PC-3 (cell line): ENCODE data around the gene CCDC8. TPM values are rescaled to one million over a fixed set of nuclear protein-coding genes. Genes with fewer than 3 reads are reported as not detected.

ENCODE experiments used
- ATAC-seq: fragments of 200-7000 bp; cut with Tn5 transposase; 2 replicates; pipeline ENCODE4 v1.9.1; 2020; ENCODE audit warnings: mild to moderate bottlenecking, moderate library complexity
- BruUV-seq: library from RNA; stranded (reverse); fragments of 400-500 nt; replicated peaks from 2 replicates; lab custom pipeline; 2021; lab: Mats Ljungman, UMichigan
- CTCF ChIA-PET: fragments of 300-600 bp; sonication (Branson Sonifier 250); formaldehyde crosslinking; loops from one replicate; lab custom pipeline; 2022; ENCODE audit warnings: antibody characterized with exemption; lab: Charles Lee
- POLR2A ChIA-PET: fragments of 300-600 bp; sonication (Branson Sonifier 250); formaldehyde crosslinking; loops from one replicate; lab custom pipeline; 2022; ENCODE audit warnings: antibody characterized with exemption; ENCODE audit not compliant: unreplicated experiment; lab: Charles Lee
- DNase-seq: peaks from one replicate; pipeline ENCODE4 v3.0.0-alpha.2; 2015
- H2AFZ ChIP-seq: fragments of 300-600 bp; sonication (generic); 2 replicates; pipeline ENCODE4 v1.6.0; 2016; ENCODE audit warnings: antibody characterized with exemption, low read length
- H3F3A ChIP-seq: fragments of 300-600 bp; sonication (generic); one replicate; pipeline ENCODE4 v1.6.0; 2017; ENCODE audit warnings: antibody characterized with exemption, low read length, control low read depth, mild to moderate bottlenecking; ENCODE audit not compliant: unreplicated experiment
- H3K27ac ChIP-seq: fragments of 300-600 bp; sonication (generic); 2 replicates; pipeline ENCODE4 v1.5.1; 2016; ENCODE audit warnings: mild to moderate bottlenecking, low read length
- H3K27me3 ChIP-seq: fragments of 300-600 bp; sonication (generic); 2 replicates; pipeline ENCODE4 v1.6.1; 2016; ENCODE audit warnings: low read length, mixed read lengths
- H3K36me3 ChIP-seq: fragments of 300-600 bp; sonication (generic); 2 replicates; pipeline ENCODE4 v1.6.1; 2016; ENCODE audit warnings: low read depth, mixed run types, low read length, mixed read lengths
- H3K4me1 ChIP-seq: fragments of 300-600 bp; sonication (generic); 2 replicates; pipeline ENCODE4 v1.5.1; 2016; ENCODE audit warnings: low read length; ENCODE audit not compliant: insufficient read depth
- H3K4me2 ChIP-seq: fragments of 300-600 bp; sonication (generic); 2 replicates; pipeline ENCODE4 v1.6.0; 2016; ENCODE audit warnings: low read length
- H3K4me3 ChIP-seq: fragments of 300-600 bp; sonication (generic); 2 replicates; pipeline ENCODE4 v1.5.1; 2016; ENCODE audit warnings: mild to moderate bottlenecking, low read length, mixed read lengths
- H3K79me2 ChIP-seq: fragments of 300-600 bp; sonication (generic); 2 replicates; pipeline ENCODE4 v1.6.1; 2017; ENCODE audit warnings: low read length, mixed read lengths
- H3K9ac ChIP-seq: fragments of 300-600 bp; sonication (generic); 2 replicates; pipeline ENCODE4 v1.6.0; 2016; ENCODE audit warnings: mild to moderate bottlenecking, low read length
- H3K9me2 ChIP-seq: fragments of 300-600 bp; sonication (generic); replicated peaks from 2 replicates; pipeline ENCODE4 v1.6.1; 2016; ENCODE audit warnings: mixed run types, low read length, mixed read lengths
- H3K9me3 ChIP-seq: fragments of 300-600 bp; sonication (generic); 2 replicates; pipeline ENCODE4 v1.6.1; 2016; ENCODE audit warnings: low read length, mixed read lengths
- H4K20me1 ChIP-seq: fragments of 300-600 bp; sonication (generic); 2 replicates; pipeline ENCODE4 v1.6.1; 2016; ENCODE audit warnings: low read length, mixed read lengths
- EZH2 ChIP-seq: fragments of 300-600 bp; sonication (generic); IDR thresholded peaks from one replicate; pipeline ENCODE4 v1.6.1; 2017; ENCODE audit warnings: antibody characterized with exemption, mild to moderate bottlenecking, low read length; ENCODE audit not compliant: unreplicated experiment
- EZH2phosphoT487 ChIP-seq: fragments of 300-600 bp; sonication (generic); IDR thresholded peaks from 2 replicates; pipeline ENCODE4 v1.6.1; 2018; ENCODE audit warnings: mild to moderate bottlenecking, antibody characterized with exemption, low read length, borderline replicate concordance
- intact Hi-C: fragments of 100-400 bp; cut with micrococcal nuclease; formaldehyde crosslinking; loops from 2 replicates; pipeline ENCODE4 v1.9.0; 2023
- total RNA-seq: library from RNA; depleted of rRNA; stranded (reverse); fragments of >200 nt; gene quantifications from 2 replicates; pipeline ENCODE4 v1.2.3, GENCODE V29; 2014
- TF ChIP-seq, protein P1 (sequence below): fragments of 300-600 bp; sonication (generic); conservative IDR thresholded peaks from 2 replicates; pipeline ENCODE4 v1.5.1; 2017; ENCODE audit warnings: antibody characterized with exemption, low read depth, mild to moderate bottlenecking, low read length

Gene CCDC8
- total RNA-seq, 1 experiment from 2014 or later, result not detected

DNA sequence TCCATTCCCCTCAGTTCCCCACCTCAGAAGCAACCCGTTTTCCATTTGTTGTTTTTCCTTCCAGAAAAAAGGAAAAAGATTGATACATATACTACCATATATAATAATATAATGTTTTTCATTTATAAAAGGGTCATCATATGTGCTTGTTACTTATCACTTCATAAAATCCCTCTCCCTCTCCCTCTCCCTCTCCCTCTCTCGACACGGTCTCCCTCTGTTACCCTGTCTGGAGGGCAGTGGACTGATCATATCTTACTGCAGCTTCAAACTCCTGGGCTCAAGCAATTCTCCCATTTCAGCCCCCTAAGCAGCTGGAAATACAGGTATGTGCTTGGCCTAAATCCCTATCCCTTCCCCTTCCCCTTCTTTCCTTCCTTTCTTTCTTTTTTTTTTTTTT lies 40.9 kb upstream of the CCDC8 start:
- intact Hi-C loops, result no loop called here
- Histone ChIP-seq H3K27me3 (no peaks in the 10 kb centered on the region), H3F3A (no peaks in the 10 kb centered on the region), H4K20me1 (no peaks in the 10 kb centered on the region), H3K4me3 (no peak overlapping the region), H3K9me3 (no peaks in the 10 kb centered on the region), H3K9ac (no peak overlapping the region), H3K27ac (no peak overlapping the region), H3K4me2 (no peak overlapping the region), H3K79me2 (no peaks in the 10 kb centered on the region), H3K4me1 (no peaks in the 10 kb centered on the region), H3K9me2 (no peaks in the 10 kb centered on the region), H3K36me3 (no peaks in the 10 kb centered on the region), H2AFZ (no peak overlapping the region)
- CTCF ChIA-PET, result no interaction called here
- POLR2A ChIA-PET, result no interaction called here
- TF ChIP-seq EZH2, result no peak
- TF ChIP-seq, protein P1, sequence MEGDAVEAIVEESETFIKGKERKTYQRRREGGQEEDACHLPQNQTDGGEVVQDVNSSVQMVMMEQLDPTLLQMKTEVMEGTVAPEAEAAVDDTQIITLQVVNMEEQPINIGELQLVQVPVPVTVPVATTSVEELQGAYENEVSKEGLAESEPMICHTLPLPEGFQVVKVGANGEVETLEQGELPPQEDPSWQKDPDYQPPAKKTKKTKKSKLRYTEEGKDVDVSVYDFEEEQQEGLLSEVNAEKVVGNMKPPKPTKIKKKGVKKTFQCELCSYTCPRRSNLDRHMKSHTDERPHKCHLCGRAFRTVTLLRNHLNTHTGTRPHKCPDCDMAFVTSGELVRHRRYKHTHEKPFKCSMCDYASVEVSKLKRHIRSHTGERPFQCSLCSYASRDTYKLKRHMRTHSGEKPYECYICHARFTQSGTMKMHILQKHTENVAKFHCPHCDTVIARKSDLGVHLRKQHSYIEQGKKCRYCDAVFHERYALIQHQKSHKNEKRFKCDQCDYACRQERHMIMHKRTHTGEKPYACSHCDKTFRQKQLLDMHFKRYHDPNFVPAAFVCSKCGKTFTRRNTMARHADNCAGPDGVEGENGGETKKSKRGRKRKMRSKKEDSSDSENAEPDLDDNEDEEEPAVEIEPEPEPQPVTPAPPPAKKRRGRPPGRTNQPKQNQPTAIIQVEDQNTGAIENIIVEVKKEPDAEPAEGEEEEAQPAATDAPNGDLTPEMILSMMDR, result no peak
- no TSS peak for BruUV-seq
- ATAC-seq, result no peak
- no peak for DNase-seq

DNA sequence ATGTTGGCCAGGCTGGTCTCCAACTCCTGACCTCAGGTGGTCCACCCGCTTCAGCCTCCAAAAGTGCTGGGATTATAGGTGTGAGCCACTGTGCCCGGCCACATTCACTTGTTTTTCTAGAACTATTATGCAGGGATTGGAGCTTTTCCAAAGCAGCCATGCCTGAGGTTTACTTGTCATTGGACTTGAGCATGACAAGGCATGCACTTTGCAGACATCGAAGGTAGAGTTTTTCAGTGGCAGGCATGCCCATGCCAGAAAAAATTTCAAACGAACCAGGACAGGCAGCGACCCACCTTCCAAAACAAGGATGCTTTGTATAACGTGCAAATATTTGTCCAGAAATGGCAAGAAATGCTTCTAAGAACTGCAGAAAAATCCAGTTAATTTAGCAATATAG lies 40.3 kb upstream of the CCDC8 start:
- POLR2A ChIA-PET, result no interaction called here

DNA sequence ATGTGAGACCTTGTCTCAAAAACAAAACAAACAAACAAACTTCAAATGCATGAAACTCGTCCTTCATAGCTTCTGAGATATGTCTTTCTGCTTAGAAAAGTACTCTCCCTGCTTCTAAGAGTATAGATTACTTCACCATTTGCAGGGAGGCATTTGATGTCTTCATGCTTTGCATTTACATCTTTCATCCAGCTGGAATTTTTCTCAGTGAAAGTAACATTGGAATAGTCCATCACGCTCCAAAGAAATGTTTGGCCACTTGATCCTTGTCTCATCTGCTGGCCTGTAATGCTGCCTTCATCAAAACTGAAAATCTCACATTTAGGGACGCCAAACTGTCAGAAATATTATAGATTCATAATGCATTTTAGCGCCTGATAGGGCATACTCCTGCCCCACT lies 38.8 kb upstream of the CCDC8 start:
- TF ChIP-seq, protein P1, result no peak
- TF ChIP-seq EZH2 (no peak), EZH2phosphoT487 (no peak)
- Histone ChIP-seq H3K9ac (no peak overlapping the region), H3K36me3 (no peaks in the 10 kb centered on the region), H3K9me3 (no peaks in the 10 kb centered on the region), H3K4me2 (no peak overlapping the region), H3K79me2 (no peaks in the 10 kb centered on the region), H3K4me3 (no peak overlapping the region), H3K4me1 (no peaks in the 10 kb centered on the region), H3K9me2 (no peaks in the 10 kb centered on the region), H3K27me3 (no peaks in the 10 kb centered on the region), H3K27ac (no peak overlapping the region), H3F3A (no peaks in the 10 kb centered on the region), H4K20me1 (no peaks in the 10 kb centered on the region), H2AFZ (no peak overlapping the region)
- ChIA-PET CTCF (no interaction called here), POLR2A (no interaction called here)
- ATAC-seq (no peak), DNase-seq (no peak)
- no TSS peak for BruUV-seq
- intact Hi-C loops, result no loop called here

More for the DNA sequence above, 40.3 kb upstream of the CCDC8 start:
- Histone ChIP-seq H3K4me3 (no peak overlapping the region), H3K9me3 (no peaks in the 10 kb centered on the region), H3K36me3 (no peaks in the 10 kb centered on the region), H3K4me2 (no peak overlapping the region), H4K20me1 (no peaks in the 10 kb centered on the region), H3K79me2 (no peaks in the 10 kb centered on the region), H3K27ac (no peak overlapping the region), H3K27me3 (no peaks in the 10 kb centered on the region), H3K4me1 (no peaks in the 10 kb centered on the region), H3K9ac (no peak overlapping the region), H3K9me2 (no peaks in the 10 kb centered on the region), H2AFZ (no peak overlapping the region), H3F3A (no peaks in the 10 kb centered on the region)
- ATAC-seq (no peak), DNase-seq (no peak)
- TF ChIP-seq EZH2phosphoT487, result no peak
- TF ChIP-seq, protein P1, result no peak
- TF ChIP-seq EZH2, result no peak
- CTCF ChIA-PET, result no interaction called here
- intact Hi-C loops, result no loop called here
- BruUV-seq, result no TSS peak
